Keratinocyte (primary cell): ENCODE measurements around the gene DOCK3.

Experiments used
- CTCF ChIP-seq, 3 experiments: IDR thresholded peaks in 1 of 3; conservative IDR thresholded peaks in 1 of 3; optimal IDR thresholded peaks in 1 of 3; 2 replicates in 2 of 3; 3 replicates in 1 of 3; pipeline versions ENCODE3 to v1.5.1; 2011; ENCODE audit warnings: low read length in 3 of 3, mild to moderate bottlenecking in 3 of 3, moderate library complexity in 2 of 3, control low read depth in 1 of 3, inconsistent platforms in 1 of 3; ENCODE audit not compliant: insufficient read depth in 2 of 3; ENCODE audit errors: extremely low read depth in 1 of 3
- EZH2 ChIP-seq: IDR thresholded peaks from one replicate; pipeline ENCODE4 v1.6.1; 2012; ENCODE audit warnings: inconsistent platforms, mild to moderate bottlenecking, low read length, moderate library complexity

GRCh38 chr3:51382076-51382745, 707.5 kb downstream of the DOCK3 start:
- TF ChIP-seq CTCF (optimal IDR thresholded peaks at IDR 0.05 in 1 of 3, IDR thresholded peaks at IDR 0.05 in 1 of 3, conservative IDR thresholded peaks at IDR 0.05 in 1 of 3; ENCODE audit: extremely low read depth in 1 of 3, insufficient read depth in 2 of 3, low read length in 3 of 3) (no peak), EZH2 (no peak)
